K562 (cell line): ENCODE measurements around the gene MSH3. TPM values are rescaled to one million over a fixed set of nuclear protein-coding genes. Genes with fewer than 3 reads are reported as not detected.

Source experiments
- ATAC-seq: fragments of 200-7000 bp; cut with Tn5 transposase; 3 replicates; pipeline ENCODE4 v1.9.1; 2020; ENCODE audit warnings: moderate library complexity
- BruUV-seq: library from RNA; stranded (reverse); fragments of 400-500 nt; replicated peaks from 2 replicates; lab custom pipeline; 2021; lab: Mats Ljungman, UMichigan
- CTCF ChIA-PET: fragments of 300-600 bp; formaldehyde crosslinking; extraction: SDS; loops from one replicate; lab custom pipeline; 2021; ENCODE audit warnings: low intra/inter-chr PET ratio; lab: Yijun Ruan, JAX
- POLR2A ChIA-PET: fragments of 300-600, 350-650 bp; sonication (Branson Sonifier 250); formaldehyde crosslinking; extraction: SDS; loops from one replicate; lab custom pipeline; 2021; ENCODE audit warnings: antibody characterized with exemption, inconsistent platforms; lab: Yijun Ruan, JAX
- DNase-seq, 4 experiments: peaks; one replicate each; pipeline versions ENCODE4 v3.0.0 to v3.0.0-alpha.2; 2011 to 2018; ENCODE audit warnings: low spot score in 3 of 4, mixed read lengths in 3 of 4; ENCODE audit errors: extremely low read depth in 1 of 4
- FAIRE-seq: peaks from 2 replicates; lab custom pipeline; 2011; peaks lifted over from hg19 to GRCh38; lab: Jason Lieb, UNC
- H2AFZ ChIP-seq: 2 replicates; pipeline ENCODE4 v1.6.0; 2011; ENCODE audit warnings: low read depth, low read length, control low read depth, inconsistent platforms
- H3K27ac ChIP-seq: fragments of 200-600 bp; 3 replicates; pipeline ENCODE4 v1.8.0; 2011; ENCODE audit warnings: low read depth, mild to moderate bottlenecking, control low read depth, inconsistent platforms, low read length, moderate library complexity, mixed read lengths; ENCODE audit errors: extremely low read depth
- H3K27me3 ChIP-seq, 2 experiments: fragments of 300-600 bp in 1 of 2; 2 replicates in 1 of 2; 3 replicates in 1 of 2; pipeline versions ENCODE4 v1.6.0 to v1.8.0; 2011; ENCODE audit warnings: inconsistent platforms in 2 of 2, low read length in 2 of 2, mild to moderate bottlenecking in 1 of 2, mixed read lengths in 1 of 2, moderate library complexity in 1 of 2; ENCODE audit not compliant: control insufficient read depth in 2 of 2, insufficient read depth in 2 of 2
- H3K36me3 ChIP-seq: fragments of 300-600 bp; 3 replicates; pipeline ENCODE4 v1.8.0; 2011; ENCODE audit warnings: mild to moderate bottlenecking, low read length, inconsistent platforms; ENCODE audit not compliant: control insufficient read depth, insufficient read depth
- H3K4me1 ChIP-seq, 2 experiments: fragments of 200-600 bp in 1 of 2; replicated peaks in 1 of 2; 2 replicates in 1 of 2; 3 replicates in 1 of 2; pipeline versions ENCODE4 v1.5.1 to v1.8.0; 2011; ENCODE audit warnings: inconsistent platforms in 2 of 2, low read length in 2 of 2, mild to moderate bottlenecking in 1 of 2, mixed read lengths in 1 of 2, moderate library complexity in 1 of 2; ENCODE audit not compliant: control insufficient read depth in 2 of 2, insufficient read depth in 2 of 2
- H3K4me2 ChIP-seq: 2 replicates; pipeline ENCODE4 v1.6.1; 2011; ENCODE audit warnings: low read length, control low read depth, inconsistent platforms, mixed read lengths; ENCODE audit not compliant: insufficient read depth
- H3K4me3 ChIP-seq: fragments of 200-600 bp; sonication (generic), shearing (Covaris generic); 2 replicates; pipeline ENCODE4 v1.5.1; 2016; ENCODE audit warnings: control low read depth, inconsistent platforms
- H3K79me2 ChIP-seq: fragments of 200-600 bp; 3 replicates; pipeline ENCODE4 v1.8.0; 2011; ENCODE audit warnings: low read length, inconsistent platforms; ENCODE audit not compliant: control insufficient read depth, insufficient read depth
- H3K9ac ChIP-seq, 2 experiments: 2 replicates each; pipeline versions ENCODE4 v1.6.0 to v1.6.1; 2011; ENCODE audit warnings: low read depth in 2 of 2, low read length in 2 of 2, control low read depth in 1 of 2, inconsistent platforms in 1 of 2, mild to moderate bottlenecking in 1 of 2, mixed read lengths in 1 of 2; ENCODE audit not compliant: insufficient read depth in 1 of 2
- H3K9me1 ChIP-seq: one replicate; pipeline ENCODE4 v1.6.0; 2011; ENCODE audit warnings: inconsistent platforms, mild to moderate bottlenecking, low read length, moderate library complexity; ENCODE audit not compliant: control insufficient read depth, insufficient read depth
- H3K9me3 ChIP-seq: replicated peaks from 2 replicates; pipeline ENCODE4 v1.5.1; 2011; ENCODE audit warnings: low read depth, low read length, inconsistent platforms; ENCODE audit not compliant: control insufficient read depth, insufficient read depth
- H4K20me1 ChIP-seq: replicated peaks from 2 replicates; pipeline ENCODE4 v1.6.1; 2011; ENCODE audit warnings: low read length, inconsistent platforms, mixed read lengths; ENCODE audit not compliant: control insufficient read depth, insufficient read depth
- BCOR ChIP-seq: fragments of 450-650 bp; IDR thresholded peaks from 2 replicates; pipeline ENCODE4 v1.6.1; 2016
- CBX3 ChIP-seq, 2 experiments: IDR thresholded peaks; 1 replicate in 1 of 2; 2 replicates in 1 of 2; pipeline ENCODE4 v1.6.1; 2012; ENCODE audit warnings: inconsistent platforms in 2 of 2, low read length in 2 of 2, borderline replicate concordance in 1 of 2, control low read depth in 1 of 2
- CREBBP ChIP-seq: IDR thresholded peaks from one replicate; pipeline ENCODE4 v1.6.1; 2012; ENCODE audit warnings: low read depth, mild to moderate bottlenecking, control low read depth, inconsistent platforms, low read length
- DIDO1 ChIP-seq: fragments of 450-650 bp; IDR thresholded peaks from 2 replicates; pipeline ENCODE4 v1.6.1; 2016; ENCODE audit warnings: low read depth, missing biosample characterization, missing genetic modification characterization
- HDGF ChIP-seq: fragments of 450-650 bp; IDR thresholded peaks from 2 replicates; pipeline ENCODE4 v1.6.1; 2016
- HMG20B ChIP-seq: fragments of 250-450 bp; sonication (Bioruptor Pico); IDR thresholded peaks from 2 replicates; pipeline ENCODE4 v1.5.0; 2021; ENCODE audit warnings: mild to moderate bottlenecking
- MTA2 ChIP-seq: fragments of 450-650 bp; IDR thresholded peaks from 2 replicates; pipeline ENCODE4 v1.6.1; 2016; ENCODE audit warnings: low read depth
- PRPF4 ChIP-seq: fragments of 200-400 bp; formaldehyde crosslinking; IDR thresholded peaks from one replicate; pipeline ENCODE4 v1.6.1; 2017; ENCODE audit warnings: low read length, low read depth, mild to moderate bottlenecking; ENCODE audit not compliant: insufficient read depth, poor library complexity, severe bottlenecking
- RAD51 ChIP-seq: fragments of 450-650 bp; IDR thresholded peaks from 2 replicates; pipeline ENCODE4 v1.7.1; 2016; ENCODE audit warnings: low read depth, mild to moderate bottlenecking, borderline replicate concordance
- SPI1 ChIP-seq: IDR thresholded peaks from 2 replicates; pipeline ENCODE4 v1.6.1; 2011; ENCODE audit warnings: low read depth, low read length, control low read depth, borderline replicate concordance
- TSC22D4 ChIP-seq: fragments of 450-650 bp; IDR thresholded peaks from 2 replicates; pipeline ENCODE4 v1.6.1; 2016; ENCODE audit warnings: missing genetic modification characterization, missing biosample characterization, control low read depth
- WGBS: fragments of 100-300 bp; shearing (Covaris generic); methylation state at CpG from one replicate; pipeline ENCODE4 v1.1.6; 2016; ENCODE audit warnings: low coverage, mixed read lengths; ENCODE audit not compliant: insufficient coverage; ENCODE audit errors: missing lambda C conversion rate; 5-methylcytosine and 5-hydroxymethylcytosine counted together
- in situ Hi-C: fragments of 300-500 bp; cut with MboI; formaldehyde crosslinking; loops from 4 replicates; pipeline ENCODE4 v1.15.0; 2018; ENCODE audit warnings: inconsistent platforms, mixed read lengths
- intact Hi-C: fragments of 100-400 bp; cut with micrococcal nuclease; formaldehyde crosslinking; loops from 2 replicates; pipeline ENCODE4 v1.14.2; 2022
- polyA plus RNA-seq, 8 experiments: library from polyadenylated mRNA; depleted of rRNA in 4 of 8; stranded (reverse) in 5 of 8; unstranded in 3 of 8; fragments of >200 nt; fragmentation: Nextera tagmentation in 2 of 8; fragmentation: Illumina TruSeq in 1 of 8; extraction: Ambion mirVana in 2 of 8; extraction: Trizol in 1 of 8; gene quantifications; 2 replicates each; pipeline versions ENCODE4 v1.2.1 to v1.2.3, GENCODE V29; 2011 to 2014; ENCODE audit warnings: inconsistent platforms in 1 of 8, missing spikeins in 1 of 8
- total RNA-seq, 7 experiments: library from RNA; depleted of rRNA in 6 of 7; stranded (reverse); fragments of >200 nt in 6 of 7; fragmentation: Illumina TruSeq in 2 of 7; extraction: Trizol in 2 of 7; gene quantifications; 2 replicates each; pipeline versions ENCODE4 v1.2.1 to v1.2.3, GENCODE V29; 2011 to 2021; ENCODE audit warnings: low replicate concordance in 1 of 7
- TF ChIP-seq, protein P1 (sequence below): fragments of 450-650 bp; IDR thresholded peaks from 2 replicates; pipeline ENCODE4 v1.6.1; 2016; ENCODE audit warnings: borderline replicate concordance
- TF ChIP-seq, protein P2 (sequence below): fragments of 250-450 bp; sonication (Bioruptor Pico); IDR thresholded peaks from 2 replicates; pipeline ENCODE4 v1.9.0; 2021; ENCODE audit warnings: mild to moderate bottlenecking

MSH3 gene
- total and polyA plus RNA-seq, 9 of the 15 experiments (the other 6 are each of a cell fraction or from before 2014, with no cell fraction given) = 3.9 to 17.2 (median 13.2) TPM

DNA sequence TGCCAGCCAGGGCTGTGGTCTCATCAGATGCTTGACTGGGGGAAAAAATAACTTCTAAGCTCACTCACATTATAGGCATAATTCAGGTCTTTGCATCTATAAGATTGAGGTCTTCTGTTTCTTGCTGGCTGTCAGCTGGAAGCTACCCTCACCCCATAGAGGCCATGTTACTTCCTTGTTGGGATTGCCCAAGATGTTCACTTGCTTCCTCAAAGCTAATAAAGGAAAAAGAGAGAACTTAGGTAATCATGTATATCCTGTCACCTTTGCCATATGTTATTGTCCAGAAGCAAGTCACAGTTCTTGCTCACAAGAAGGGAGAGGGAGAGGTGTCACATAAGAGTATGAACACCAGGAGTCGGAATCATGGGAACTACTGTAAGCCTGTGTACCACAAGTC is 45.7 kb upstream of the MSH3 start:
- in situ Hi-C loops (no loop called here), intact Hi-C loops (no loop called here)
- FAIRE-seq = no peak
- H3K4me3 ChIP-seq = no peak overlapping the region
- H3K27me3 ChIP-seq = no peaks in the 10 kb centered on the region
- no peaks in the 10 kb centered on the region for H3K4me1 ChIP-seq
- BruUV-seq = no TSS peak
- no peaks in the 10 kb centered on the region for H4K20me1 ChIP-seq
- H3K27ac ChIP-seq = no peak overlapping the region
- no peak overlapping the region for H3K9ac ChIP-seq
- CTCF ChIA-PET = no interaction called here
- WGBS = 18% methylated on average over 1 of the region's 1 CpG
- no peak for ATAC-seq
- no peak for DNase-seq
- no peaks in the 10 kb centered on the region for H3K36me3 ChIP-seq
- H3K9me3 ChIP-seq = no peaks in the 10 kb centered on the region
- no peak for TF ChIP-seq TSC22D4 (tag)
- H3K79me2 ChIP-seq = no peaks in the 10 kb centered on the region
- no peaks in the 10 kb centered on the region for H3K9me1 ChIP-seq
- H3K4me2 ChIP-seq = no peak overlapping the region
- POLR2A ChIA-PET = no interaction called here
- no peak overlapping the region for H2AFZ ChIP-seq

DNA sequence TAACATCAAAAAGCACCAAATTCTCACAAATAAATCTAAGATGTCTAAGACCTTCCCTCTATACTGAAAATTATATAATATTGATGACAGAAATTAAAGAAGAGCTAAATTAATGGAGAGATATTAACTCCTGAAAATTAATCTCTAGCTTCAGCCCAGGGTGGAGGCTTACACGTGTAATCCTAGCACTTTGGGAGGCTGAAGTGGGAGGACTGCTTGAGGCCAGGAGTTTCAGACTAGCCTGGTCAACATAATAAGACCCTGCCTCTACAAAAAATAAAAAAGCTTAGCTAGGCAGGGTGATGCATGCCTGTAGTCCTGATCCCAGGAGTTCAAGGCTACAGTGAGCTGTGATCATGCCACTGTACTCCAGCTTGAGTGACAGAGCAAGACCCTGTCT is 44.8 kb upstream of the MSH3 start:
- FAIRE-seq = no peak
- 0% methylated on average over 1 of the region's 1 CpG for WGBS
- Histone ChIP-seq H4K20me1 (no peaks in the 10 kb centered on the region), H3K27me3 (no peaks in the 10 kb centered on the region), H2AFZ (no peak overlapping the region), H3K79me2 (no peaks in the 10 kb centered on the region), H3K9me1 (no peaks in the 10 kb centered on the region), H3K4me1 (no peaks in the 10 kb centered on the region), H3K27ac (no peak overlapping the region), H3K9me3 (no peaks in the 10 kb centered on the region), H3K36me3 (no peaks in the 10 kb centered on the region), H3K9ac (no peak overlapping the region), H3K4me3 (no peak overlapping the region), H3K4me2 (no peak overlapping the region)
- no peak for ATAC-seq
- no TSS peak for BruUV-seq
- DNase-seq = no peak
- intact Hi-C loops = no loop called here
- ChIA-PET CTCF (no interaction called here), POLR2A (interaction anchor here (1.4 kb wide), 1 partner anchor 22 kb away, joined by 3 read pairs; no protein-coding TSS in a partner anchor)
- in situ Hi-C loops = no loop called here
- TF ChIP-seq CREBBP (no peak), PRPF4 (no peak), MTA2 (no peak), HMG20B (CRISPR knock-in tag) (no peak), CBX3 (IDR thresholded peaks at IDR 0.05; ENCODE audit: borderline replicate concordance in 1 of 2, low read length in 2 of 2) (no peak), SPI1 (no peak), HDGF (no peak), DIDO1 (tag) (no peak), BCOR (no peak), RAD51 (no peak)
- TF ChIP-seq, protein P1, sequence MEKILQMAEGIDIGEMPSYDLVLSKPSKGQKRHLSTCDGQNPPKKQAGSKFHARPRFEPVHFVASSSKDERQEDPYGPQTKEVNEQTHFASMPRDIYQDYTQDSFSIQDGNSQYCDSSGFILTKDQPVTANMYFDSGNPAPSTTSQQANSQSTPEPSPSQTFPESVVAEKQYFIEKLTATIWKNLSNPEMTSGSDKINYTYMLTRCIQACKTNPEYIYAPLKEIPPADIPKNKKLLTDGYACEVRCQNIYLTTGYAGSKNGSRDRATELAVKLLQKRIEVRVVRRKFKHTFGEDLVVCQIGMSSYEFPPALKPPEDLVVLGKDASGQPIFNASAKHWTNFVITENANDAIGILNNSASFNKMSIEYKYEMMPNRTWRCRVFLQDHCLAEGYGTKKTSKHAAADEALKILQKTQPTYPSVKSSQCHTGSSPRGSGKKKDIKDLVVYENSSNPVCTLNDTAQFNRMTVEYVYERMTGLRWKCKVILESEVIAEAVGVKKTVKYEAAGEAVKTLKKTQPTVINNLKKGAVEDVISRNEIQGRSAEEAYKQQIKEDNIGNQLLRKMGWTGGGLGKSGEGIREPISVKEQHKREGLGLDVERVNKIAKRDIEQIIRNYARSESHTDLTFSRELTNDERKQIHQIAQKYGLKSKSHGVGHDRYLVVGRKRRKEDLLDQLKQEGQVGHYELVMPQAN = no peak
- TF ChIP-seq, protein P2, sequence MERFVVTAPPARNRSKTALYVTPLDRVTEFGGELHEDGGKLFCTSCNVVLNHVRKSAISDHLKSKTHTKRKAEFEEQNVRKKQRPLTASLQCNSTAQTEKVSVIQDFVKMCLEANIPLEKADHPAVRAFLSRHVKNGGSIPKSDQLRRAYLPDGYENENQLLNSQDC (CRISPR knock-in tag) = no peak
